ENCODE data around the gene WNT16.

The WNT16 gene

DNA sequence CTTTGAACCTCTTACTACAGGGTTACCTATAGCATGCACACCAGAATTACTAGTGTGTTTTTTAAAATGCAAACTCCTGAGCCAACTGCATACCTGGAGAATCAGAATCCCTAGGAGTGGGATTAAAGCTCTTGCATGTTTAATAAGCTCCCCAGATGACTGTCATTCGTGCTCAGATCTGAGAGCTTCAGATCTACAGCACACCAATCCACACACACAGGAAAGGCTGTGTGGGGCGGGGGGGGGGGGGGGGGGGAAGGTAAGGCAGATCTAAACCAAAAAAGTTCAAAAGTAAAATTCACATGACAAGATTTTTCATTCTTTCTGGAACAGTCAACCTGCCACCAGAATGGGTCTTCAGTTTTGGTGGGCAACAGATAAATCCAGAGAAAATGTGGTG, 61.8 kb downstream of the WNT16 start:
- H3K27ac ChIP-seq (ENCODE audit: low read length), result no peak overlapping the region
- H3K9me3 ChIP-seq (ENCODE audit: insufficient read depth, low read length), result no peaks in the 10 kb centered on the region
- no peak overlapping the region for H2AFZ ChIP-seq (ENCODE audit: low read depth, low read length)
- TF ChIP-seq, protein P1, sequence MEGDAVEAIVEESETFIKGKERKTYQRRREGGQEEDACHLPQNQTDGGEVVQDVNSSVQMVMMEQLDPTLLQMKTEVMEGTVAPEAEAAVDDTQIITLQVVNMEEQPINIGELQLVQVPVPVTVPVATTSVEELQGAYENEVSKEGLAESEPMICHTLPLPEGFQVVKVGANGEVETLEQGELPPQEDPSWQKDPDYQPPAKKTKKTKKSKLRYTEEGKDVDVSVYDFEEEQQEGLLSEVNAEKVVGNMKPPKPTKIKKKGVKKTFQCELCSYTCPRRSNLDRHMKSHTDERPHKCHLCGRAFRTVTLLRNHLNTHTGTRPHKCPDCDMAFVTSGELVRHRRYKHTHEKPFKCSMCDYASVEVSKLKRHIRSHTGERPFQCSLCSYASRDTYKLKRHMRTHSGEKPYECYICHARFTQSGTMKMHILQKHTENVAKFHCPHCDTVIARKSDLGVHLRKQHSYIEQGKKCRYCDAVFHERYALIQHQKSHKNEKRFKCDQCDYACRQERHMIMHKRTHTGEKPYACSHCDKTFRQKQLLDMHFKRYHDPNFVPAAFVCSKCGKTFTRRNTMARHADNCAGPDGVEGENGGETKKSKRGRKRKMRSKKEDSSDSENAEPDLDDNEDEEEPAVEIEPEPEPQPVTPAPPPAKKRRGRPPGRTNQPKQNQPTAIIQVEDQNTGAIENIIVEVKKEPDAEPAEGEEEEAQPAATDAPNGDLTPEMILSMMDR (IDR thresholded peaks at IDR 0.05; ENCODE audit: low read depth, low read length), result no peak
- TF ChIP-seq EZH2phosphoT487 (IDR thresholded peaks at IDR 0.05; ENCODE audit: low read depth), result no peak
- peaks cover 24% of the 10 kb centered on the region for H4K20me1 ChIP-seq (ENCODE audit: insufficient read depth, low read length)
- H3K79me2 ChIP-seq (ENCODE audit: low read length), result peaks cover 96% of the 10 kb centered on the region
- peaks cover 18% of the 10 kb centered on the region for H3K36me3 ChIP-seq (replicated peaks; ENCODE audit: low read depth, low read length)
- peaks cover 13% of the 10 kb centered on the region for H3K4me1 ChIP-seq (ENCODE audit: low read length)
- no peaks in the 10 kb centered on the region for H3K27me3 ChIP-seq (ENCODE audit: low read depth, low read length)
- H3K4me2 ChIP-seq (ENCODE audit: low read length), result no peak overlapping the region
- H3K4me3 ChIP-seq (ENCODE audit: low read length), result no peak overlapping the region
- no peak overlapping the region for H3K9ac ChIP-seq (ENCODE audit: low read length)

Measured in OCI-LY3 (cell line).